Measurements from ENCODE around the gene NAPB. TPM values are rescaled to one million over a fixed set of nuclear protein-coding genes. Genes with fewer than 3 reads are reported as not detected.

Gene NAPB
- polyA plus RNA-seq, 1 experiment = 3.8 TPM

GRCh38 chr20:23334111-23334510 lies 87.2 kb downstream of the NAPB start:
- POLR2A ChIA-PET = no interaction called here
- CTCF ChIA-PET = no interaction called here
- no peak for TF ChIP-seq CTCF (IDR thresholded peaks at IDR 0.05; ENCODE audit: insufficient read depth, low read depth, low read length)
- Histone ChIP-seq H3K27me3 (ENCODE audit: control insufficient read depth, insufficient read depth, low read length) (no peaks in the 10 kb centered on the region), H3K4me3 (ENCODE audit: low read depth, low read length) (no peak overlapping the region), H3K36me3 (ENCODE audit: control insufficient read depth, insufficient read depth, low read length) (no peaks in the 10 kb centered on the region)
- DNase-seq (ENCODE audit: low read depth) = no peak

- ChIA-PET CTCF (interaction anchor here (1.6 kb wide), 1 partner anchor 35 kb away, joined by 3 read pairs; no protein-coding TSS in a partner anchor), POLR2A (no interaction called here)
- no peak for TF ChIP-seq CTCF (IDR thresholded peaks at IDR 0.05; ENCODE audit: insufficient read depth, low read depth, low read length)
- DNase-seq (ENCODE audit: low read depth) = no peak
- Histone ChIP-seq H3K36me3 (ENCODE audit: control insufficient read depth, insufficient read depth, low read length) (no peaks in the 10 kb centered on the region), H3K4me3 (ENCODE audit: low read depth, low read length) (no peak overlapping the region), H3K27me3 (ENCODE audit: control insufficient read depth, insufficient read depth, low read length) (no peaks in the 10 kb centered on the region)
Measured at GRCh38 chr20:23332467-23332866, 88.8 kb downstream of the NAPB start.

GRCh38 chr20:23331450-23332350 lies 89.6 kb downstream of the NAPB start:
- Histone ChIP-seq H3K27me3 (ENCODE audit: control insufficient read depth, insufficient read depth, low read length) (no peaks in the 10 kb centered on the region), H3K4me3 (ENCODE audit: low read depth, low read length) (no peak overlapping the region), H3K36me3 (ENCODE audit: control insufficient read depth, insufficient read depth, low read length) (no peaks in the 10 kb centered on the region)
- CTCF ChIA-PET = interaction anchor here (0.6 to 1.6 kb wide), 2 partner anchors 34 to 159 kb away, joined by 3 read pairs; partner anchors contain the start of gene CST8
- POLR2A ChIA-PET = no interaction called here
- no peak for DNase-seq (ENCODE audit: low read depth)
- TF ChIP-seq CTCF (IDR thresholded peaks at IDR 0.05; ENCODE audit: insufficient read depth, low read depth, low read length) = no peak

- Histone ChIP-seq H3K4me3 (ENCODE audit: low read depth, low read length) (no peak overlapping the region), H3K36me3 (ENCODE audit: control insufficient read depth, insufficient read depth, low read length) (no peaks in the 10 kb centered on the region), H3K27me3 (ENCODE audit: control insufficient read depth, insufficient read depth, low read length) (no peaks in the 10 kb centered on the region)
- no peak for DNase-seq (ENCODE audit: low read depth)
- no peak for TF ChIP-seq CTCF (IDR thresholded peaks at IDR 0.05; ENCODE audit: insufficient read depth, low read depth, low read length)
- CTCF ChIA-PET = no interaction called here
- POLR2A ChIA-PET = no interaction called here
Measured at GRCh38 chr20:23327617-23328333, 93.5 kb downstream of the NAPB start.

GRCh38 chr20:23326774-23327173 lies 94.5 kb downstream of the NAPB start:
- TF ChIP-seq CTCF (IDR thresholded peaks at IDR 0.05; ENCODE audit: insufficient read depth, low read depth, low read length) = no peak
- ChIA-PET CTCF (no interaction called here), POLR2A (no interaction called here)
- Histone ChIP-seq H3K27me3 (ENCODE audit: control insufficient read depth, insufficient read depth, low read length) (no peaks in the 10 kb centered on the region), H3K4me3 (ENCODE audit: low read depth, low read length) (no peak overlapping the region), H3K36me3 (ENCODE audit: control insufficient read depth, insufficient read depth, low read length) (no peaks in the 10 kb centered on the region)
- DNase-seq (ENCODE audit: low read depth) = no peak

Measured in BJ (cell line).